HepG2 (cell line): Measurements from ENCODE around the gene ZNF226. TPM values are rescaled to one million over a fixed set of nuclear protein-coding genes. Genes with fewer than 3 reads are reported as not detected.

ENCODE experiments used
- CC2D1A ChIP-seq: sonication (generic); formaldehyde crosslinking; IDR thresholded peaks from 2 replicates; pipeline ENCODE4 v1.8.1; 2023; ENCODE audit warnings: mild to moderate bottlenecking, missing genetic modification reagents
- ERF ChIP-seq: IDR thresholded peaks from 2 replicates; pipeline ENCODE4 v1.6.1; 2018; ENCODE audit warnings: missing biosample characterization, missing genetic modification reagents
- FOXJ3 ChIP-seq: sonication (generic); formaldehyde crosslinking; IDR thresholded peaks from 2 replicates; pipeline ENCODE4 v1.4.0; 2020; ENCODE audit warnings: missing genetic modification reagents, mild to moderate bottlenecking, borderline replicate concordance
- JARID2 ChIP-seq: sonication (generic); formaldehyde crosslinking; IDR thresholded peaks from 2 replicates; pipeline ENCODE4 v1.8.1; 2023; ENCODE audit warnings: missing genetic modification reagents, inconsistent platforms; ENCODE audit not compliant: insufficient replicate concordance
- MED8 ChIP-seq: sonication (generic); formaldehyde crosslinking; IDR thresholded peaks from 2 replicates; pipeline ENCODE4 v1.8.1; 2023; ENCODE audit warnings: mild to moderate bottlenecking, missing genetic modification reagents; ENCODE audit not compliant: insufficient replicate concordance
- NPAS2 ChIP-seq: sonication (generic); formaldehyde crosslinking; IDR thresholded peaks from 2 replicates; pipeline ENCODE4 v1.8.0; 2022; ENCODE audit warnings: mild to moderate bottlenecking, missing genetic modification reagents, borderline replicate concordance
- PAX8 ChIP-seq: sonication (generic); formaldehyde crosslinking; IDR thresholded peaks from 2 replicates; pipeline ENCODE4 v1.8.0; 2022; ENCODE audit warnings: mild to moderate bottlenecking, missing genetic modification reagents, borderline replicate concordance
- SIX1 ChIP-seq: sonication (generic); formaldehyde crosslinking; IDR thresholded peaks from 2 replicates; pipeline ENCODE4 v1.4.0; 2020; ENCODE audit warnings: missing genetic modification reagents, borderline replicate concordance
- ZFY ChIP-seq: sonication (generic); formaldehyde crosslinking; IDR thresholded peaks from 2 replicates; pipeline ENCODE4 v1.4.0; 2020; ENCODE audit warnings: missing genetic modification reagents
- ZNF234 ChIP-seq: sonication (generic); formaldehyde crosslinking; conservative IDR thresholded peaks from 2 replicates; pipeline ENCODE4 v1.5.1; 2020; ENCODE audit warnings: mild to moderate bottlenecking, missing genetic modification reagents
- ZNF572 ChIP-seq: sonication (generic); formaldehyde crosslinking; IDR thresholded peaks from 2 replicates; pipeline ENCODE4 v1.5.1; 2020; ENCODE audit warnings: mild to moderate bottlenecking, missing genetic modification reagents
- ZNF644 ChIP-seq: IDR thresholded peaks from 2 replicates; pipeline ENCODE4 v1.6.1; 2016; ENCODE audit warnings: low read depth
- ZNF878 ChIP-seq: sonication (generic); formaldehyde crosslinking; IDR thresholded peaks from 2 replicates; pipeline ENCODE4 v1.8.1; 2023; ENCODE audit warnings: mild to moderate bottlenecking, missing genetic modification reagents, moderate library complexity
- ZSCAN20 ChIP-seq: sonication (generic); formaldehyde crosslinking; IDR thresholded peaks from 2 replicates; pipeline ENCODE4 v1.4.0; 2020; ENCODE audit warnings: missing genetic modification reagents, mild to moderate bottlenecking, borderline replicate concordance
- polyA plus RNA-seq, 8 experiments: library from polyadenylated mRNA; depleted of rRNA in 3 of 8; stranded (reverse) in 7 of 8; unstranded in 1 of 8; fragments of >200 nt; fragmentation: Illumina TruSeq in 4 of 8; extraction: Trizol in 4 of 8; gene quantifications; 2 replicates each; pipeline versions ENCODE4 v1.2.1 to v1.2.3, GENCODE V29; 2011 to 2016; ENCODE audit warnings: low read depth in 4 of 8, missing spikeins in 1 of 8, mixed read lengths in 1 of 8; ENCODE audit not compliant: insufficient read depth in 1 of 8
- total RNA-seq, 5 experiments: library from RNA; depleted of rRNA; stranded (reverse); fragments of >200 nt; fragmentation: Illumina TruSeq; extraction: Trizol; gene quantifications; 2 replicates each; pipeline ENCODE4 v1.2.3, GENCODE V29; 2016; ENCODE audit warnings: low read depth in 1 of 5
- TF ChIP-seq, protein P1 (sequence below): sonication (generic); formaldehyde crosslinking; IDR thresholded peaks from 2 replicates; pipeline ENCODE4 v1.4.0; 2020; ENCODE audit warnings: low read depth, missing genetic modification reagents
- TF ChIP-seq, protein P2 (sequence below): sonication (generic); formaldehyde crosslinking; IDR thresholded peaks from 2 replicates; pipeline ENCODE4 v1.4.0; 2020; ENCODE audit warnings: low read depth, mild to moderate bottlenecking, missing genetic modification reagents
- TF ChIP-seq, protein P3 (sequence below): sonication (generic); formaldehyde crosslinking; IDR thresholded peaks from 2 replicates; pipeline ENCODE4 v1.5.0; 2020; ENCODE audit warnings: missing genetic modification reagents

ZNF226 gene
- total and polyA plus RNA-seq, 2 of the 13 experiments (the other 11 are each of a cell fraction or from before 2014, with no cell fraction given) = 8.3 to 16.0 TPM

DNA sequence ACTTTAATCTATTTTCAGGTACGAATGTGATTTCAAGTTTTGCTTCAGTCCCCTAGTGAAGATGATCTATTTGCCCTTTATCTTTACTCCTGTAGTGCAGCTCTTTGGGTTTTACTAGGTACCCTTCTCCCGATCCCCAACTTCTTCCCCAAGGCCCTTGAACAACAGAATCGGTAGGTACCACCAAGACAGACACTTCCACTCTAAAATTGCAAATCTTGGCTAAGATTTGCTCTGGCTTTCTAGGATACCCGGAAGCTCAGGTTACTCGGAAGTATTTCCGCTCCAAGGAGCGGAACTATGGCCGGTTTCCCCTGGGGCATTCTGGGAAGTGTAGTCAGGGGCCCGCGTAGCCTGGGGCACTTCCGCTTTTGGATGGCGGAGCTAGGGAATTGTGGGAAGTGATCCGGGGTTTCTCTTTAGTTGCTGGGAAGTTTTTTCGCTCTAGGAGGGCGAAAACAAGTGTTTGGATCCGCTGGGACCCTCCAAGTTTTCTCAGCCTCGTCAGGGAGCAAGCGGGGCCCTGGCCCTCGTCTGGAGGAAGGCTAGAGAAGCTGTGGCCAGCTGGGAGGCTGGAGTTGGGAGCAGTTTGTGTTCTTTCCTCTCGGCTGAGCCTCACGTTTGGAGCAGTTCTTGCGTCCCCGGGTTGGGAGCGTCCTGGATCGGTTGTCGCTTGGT lies 42.4 kb downstream of the ZNF226 start (continued):
- TF ChIP-seq, protein P1, sequence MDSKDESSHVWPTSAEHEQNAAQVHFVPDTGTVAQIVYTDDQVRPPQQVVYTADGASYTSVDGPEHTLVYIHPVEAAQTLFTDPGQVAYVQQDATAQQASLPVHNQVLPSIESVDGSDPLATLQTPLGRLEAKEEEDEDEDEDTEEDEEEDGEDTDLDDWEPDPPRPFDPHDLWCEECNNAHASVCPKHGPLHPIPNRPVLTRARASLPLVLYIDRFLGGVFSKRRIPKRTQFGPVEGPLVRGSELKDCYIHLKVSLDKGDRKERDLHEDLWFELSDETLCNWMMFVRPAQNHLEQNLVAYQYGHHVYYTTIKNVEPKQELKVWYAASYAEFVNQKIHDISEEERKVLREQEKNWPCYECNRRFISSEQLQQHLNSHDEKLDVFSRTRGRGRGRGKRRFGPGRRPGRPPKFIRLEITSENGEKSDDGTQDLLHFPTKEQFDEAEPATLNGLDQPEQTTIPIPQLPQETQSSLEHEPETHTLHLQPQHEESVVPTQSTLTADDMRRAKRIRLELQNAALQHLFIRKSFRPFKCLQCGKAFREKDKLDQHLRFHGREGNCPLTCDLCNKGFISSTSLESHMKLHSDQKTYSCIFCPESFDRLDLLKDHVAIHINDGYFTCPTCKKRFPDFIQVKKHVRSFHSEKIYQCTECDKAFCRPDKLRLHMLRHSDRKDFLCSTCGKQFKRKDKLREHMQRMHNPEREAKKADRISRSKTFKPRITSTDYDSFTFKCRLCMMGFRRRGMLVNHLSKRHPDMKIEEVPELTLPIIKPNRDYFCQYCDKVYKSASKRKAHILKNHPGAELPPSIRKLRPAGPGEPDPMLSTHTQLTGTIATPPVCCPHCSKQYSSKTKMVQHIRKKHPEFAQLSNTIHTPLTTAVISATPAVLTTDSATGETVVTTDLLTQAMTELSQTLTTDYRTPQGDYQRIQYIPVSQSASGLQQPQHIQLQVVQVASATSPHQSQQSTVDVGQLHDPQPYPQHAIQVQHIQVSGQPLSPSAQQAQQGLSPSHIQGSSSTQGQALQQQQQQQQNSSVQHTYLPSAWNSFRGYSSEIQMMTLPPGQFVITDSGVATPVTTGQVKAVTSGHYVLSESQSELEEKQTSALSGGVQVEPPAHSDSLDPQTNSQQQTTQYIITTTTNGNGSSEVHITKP = no peak
- no peak for TF ChIP-seq ZNF572 (CRISPR knock-in tag)
- TF ChIP-seq JARID2 (CRISPR knock-in tag) = no peak
- TF ChIP-seq ZNF644 (CRISPR knock-in tag) = no peak
- TF ChIP-seq SIX1 (CRISPR knock-in tag) = peak; percentile 62; the same call in 1 of the 2 replicates
- no peak for TF ChIP-seq ZNF878
- TF ChIP-seq MED8 = no peak
- no peak for TF ChIP-seq NPAS2 (CRISPR knock-in tag)
- TF ChIP-seq ZFY = peak; percentile 43; the same call in 1 of the 2 replicates
- no peak for TF ChIP-seq ZNF234 (CRISPR knock-in tag)
- TF ChIP-seq ZSCAN20 (CRISPR knock-in tag) = no peak
- TF ChIP-seq, protein P2, sequence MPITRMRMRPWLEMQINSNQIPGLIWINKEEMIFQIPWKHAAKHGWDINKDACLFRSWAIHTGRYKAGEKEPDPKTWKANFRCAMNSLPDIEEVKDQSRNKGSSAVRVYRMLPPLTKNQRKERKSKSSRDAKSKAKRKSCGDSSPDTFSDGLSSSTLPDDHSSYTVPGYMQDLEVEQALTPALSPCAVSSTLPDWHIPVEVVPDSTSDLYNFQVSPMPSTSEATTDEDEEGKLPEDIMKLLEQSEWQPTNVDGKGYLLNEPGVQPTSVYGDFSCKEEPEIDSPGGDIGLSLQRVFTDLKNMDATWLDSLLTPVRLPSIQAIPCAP (CRISPR knock-in tag) = no peak
- no peak for TF ChIP-seq FOXJ3 (CRISPR knock-in tag)
- TF ChIP-seq CC2D1A = no peak
- TF ChIP-seq, protein P3, sequence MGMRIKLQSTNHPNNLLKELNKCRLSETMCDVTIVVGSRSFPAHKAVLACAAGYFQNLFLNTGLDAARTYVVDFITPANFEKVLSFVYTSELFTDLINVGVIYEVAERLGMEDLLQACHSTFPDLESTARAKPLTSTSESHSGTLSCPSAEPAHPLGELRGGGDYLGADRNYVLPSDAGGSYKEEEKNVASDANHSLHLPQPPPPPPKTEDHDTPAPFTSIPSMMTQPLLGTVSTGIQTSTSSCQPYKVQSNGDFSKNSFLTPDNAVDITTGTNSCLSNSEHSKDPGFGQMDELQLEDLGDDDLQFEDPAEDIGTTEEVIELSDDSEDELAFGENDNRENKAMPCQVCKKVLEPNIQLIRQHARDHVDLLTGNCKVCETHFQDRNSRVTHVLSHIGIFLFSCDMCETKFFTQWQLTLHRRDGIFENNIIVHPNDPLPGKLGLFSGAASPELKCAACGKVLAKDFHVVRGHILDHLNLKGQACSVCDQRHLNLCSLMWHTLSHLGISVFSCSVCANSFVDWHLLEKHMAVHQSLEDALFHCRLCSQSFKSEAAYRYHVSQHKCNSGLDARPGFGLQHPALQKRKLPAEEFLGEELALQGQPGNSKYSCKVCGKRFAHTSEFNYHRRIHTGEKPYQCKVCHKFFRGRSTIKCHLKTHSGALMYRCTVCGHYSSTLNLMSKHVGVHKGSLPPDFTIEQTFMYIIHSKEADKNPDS = no peak
- TF ChIP-seq ERF (CRISPR knock-in tag) = no peak
- TF ChIP-seq PAX8 (CRISPR knock-in tag) = no peak
